ENCODE results near the gene PTGDR. TPM values are rescaled to one million over a fixed set of nuclear protein-coding genes. Genes with fewer than 3 reads are reported as not detected.
A peak's percentile ranks its signal among the peaks of the same experiment; 100 is the strongest.

The PTGDR gene, protein sequence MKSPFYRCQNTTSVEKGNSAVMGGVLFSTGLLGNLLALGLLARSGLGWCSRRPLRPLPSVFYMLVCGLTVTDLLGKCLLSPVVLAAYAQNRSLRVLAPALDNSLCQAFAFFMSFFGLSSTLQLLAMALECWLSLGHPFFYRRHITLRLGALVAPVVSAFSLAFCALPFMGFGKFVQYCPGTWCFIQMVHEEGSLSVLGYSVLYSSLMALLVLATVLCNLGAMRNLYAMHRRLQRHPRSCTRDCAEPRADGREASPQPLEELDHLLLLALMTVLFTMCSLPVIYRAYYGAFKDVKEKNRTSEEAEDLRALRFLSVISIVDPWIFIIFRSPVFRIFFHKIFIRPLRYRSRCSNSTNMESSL
- total RNA-seq: under 1 TPM in 1 of 2 donors, not detected in 1; 0.18 TPM

DNA sequence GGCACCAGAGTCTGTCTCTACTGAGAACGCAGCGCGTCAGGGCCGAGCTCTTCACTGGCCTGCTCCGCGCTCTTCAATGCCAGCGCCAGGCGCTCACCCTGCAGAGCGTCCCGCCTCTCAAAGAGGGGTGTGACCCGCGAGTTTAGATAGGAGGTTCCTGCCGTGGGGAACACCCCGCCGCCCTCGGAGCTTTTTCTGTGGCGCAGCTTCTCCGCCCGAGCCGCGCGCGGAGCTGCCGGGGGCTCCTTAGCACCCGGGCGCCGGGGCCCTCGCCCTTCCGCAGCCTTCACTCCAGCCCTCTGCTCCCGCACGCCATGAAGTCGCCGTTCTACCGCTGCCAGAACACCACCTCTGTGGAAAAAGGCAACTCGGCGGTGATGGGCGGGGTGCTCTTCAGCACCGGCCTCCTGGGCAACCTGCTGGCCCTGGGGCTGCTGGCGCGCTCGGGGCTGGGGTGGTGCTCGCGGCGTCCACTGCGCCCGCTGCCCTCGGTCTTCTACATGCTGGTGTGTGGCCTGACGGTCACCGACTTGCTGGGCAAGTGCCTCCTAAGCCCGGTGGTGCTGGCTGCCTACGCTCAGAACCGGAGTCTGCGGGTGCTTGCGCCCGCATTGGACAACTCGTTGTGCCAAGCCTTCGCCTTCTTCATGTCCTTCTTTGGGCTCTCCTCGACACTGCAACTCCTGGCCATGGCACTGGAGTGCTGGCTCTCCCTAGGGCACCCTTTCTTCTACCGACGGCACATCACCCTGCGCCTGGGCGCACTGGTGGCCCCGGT is at the start of gene PTGDR:
Gene PTGDR (plus strand): TSS at position 198 of the 778 bp plus-strand sequence. CDS start 117 bp downstream, at position 315.
- no peaks in the 10 kb centered on the region for H3K9me3 Mint-ChIP-seq
- ATAC-seq: peak; percentile 44 to 56
- DNase-seq (ENCODE audit: low spot score in 2 of 2): peak in 1 of 2 donors; percentile 12
- peaks cover 14 to 16% of the 10 kb centered on the region in 2 donors for H3K36me3 Mint-ChIP-seq
- peak within 1 kb of the TSS in 1 of 2 donors; percentile 81 for H3K27ac Mint-ChIP-seq

DNA sequence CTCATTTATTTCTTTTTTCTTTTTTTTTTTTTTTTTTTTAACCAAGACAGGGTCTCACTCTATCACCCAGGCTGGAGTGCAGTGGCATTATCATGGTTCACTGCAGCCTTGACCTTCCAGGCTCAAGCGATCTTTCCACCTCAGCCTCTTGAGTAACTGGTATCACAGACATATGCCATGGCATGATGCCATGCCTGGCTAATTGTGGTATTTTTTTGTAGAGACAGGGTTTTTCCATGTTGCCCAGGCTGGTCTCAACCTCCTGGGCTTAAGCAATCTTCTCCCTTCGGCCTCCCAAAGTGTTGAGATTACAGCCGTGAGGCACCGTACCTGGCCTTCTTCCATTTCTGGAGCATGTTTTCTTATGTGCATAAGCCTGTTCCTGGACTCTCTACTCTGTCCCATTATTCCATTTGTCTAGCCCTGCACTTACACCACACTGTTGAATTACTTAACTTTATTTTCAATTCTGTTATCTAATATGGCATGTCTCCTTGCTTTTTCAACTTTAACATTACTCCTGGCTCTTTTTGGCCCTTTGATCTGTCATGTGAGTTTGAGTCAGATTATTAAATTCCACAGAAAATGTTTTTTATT is 47.9 kb upstream of the PTGDR start:
- Mint-ChIP-seq H3K36me3 (peaks cover 0 to 12% of the 10 kb centered on the region in 2 donors), H3K27ac (no peak overlapping the region), H3K9me3 (peaks cover 0 to 5% of the 10 kb centered on the region in 2 donors)
- ATAC-seq (no peak), DNase-seq (ENCODE audit: low spot score in 2 of 2) (no peak)

DNA sequence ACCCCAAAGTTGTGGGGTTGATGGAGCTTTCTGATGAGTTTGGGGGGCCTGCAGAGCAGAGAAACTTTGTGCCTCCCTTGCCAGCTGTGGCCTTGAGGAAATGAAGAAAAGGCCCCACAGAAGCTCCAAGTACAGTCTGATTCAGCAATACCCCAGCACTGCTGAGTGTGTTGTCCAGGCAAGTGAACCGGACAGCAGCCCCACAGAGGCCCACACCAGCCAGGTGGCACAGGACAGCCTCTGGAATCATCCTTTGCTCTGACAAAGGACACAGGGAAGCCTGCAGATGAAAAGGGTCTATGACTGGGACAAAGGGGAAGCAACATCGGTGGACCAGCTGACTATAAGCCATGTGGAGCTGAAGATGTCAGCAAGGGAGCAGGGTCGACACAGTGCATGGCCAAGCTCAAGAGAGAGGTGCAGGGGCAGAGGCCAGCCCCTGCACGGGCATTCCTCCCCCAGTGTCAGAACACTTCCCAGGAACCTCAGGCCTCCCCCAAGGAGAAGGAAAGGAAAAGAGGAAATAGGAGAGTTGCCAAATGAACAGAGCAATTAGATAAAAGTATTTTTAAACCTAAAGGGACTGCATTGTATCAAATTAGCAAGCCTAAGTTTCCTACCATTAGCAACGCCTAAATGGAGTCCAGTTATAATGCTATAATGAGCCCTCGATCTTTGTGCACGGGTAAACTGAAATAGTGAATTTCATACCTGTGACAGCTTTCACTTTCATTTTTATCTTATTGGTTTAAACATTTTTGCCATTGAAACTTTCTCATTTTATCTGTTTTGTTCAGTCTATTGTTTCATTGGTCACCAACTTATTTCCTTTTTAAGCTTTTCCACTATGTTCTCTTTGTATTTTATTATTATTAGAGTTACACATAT is 46.3 kb upstream of the PTGDR start:
- peaks cover 0 to 12% of the 10 kb centered on the region in 2 donors for H3K36me3 Mint-ChIP-seq
- peak overlapping the region; percentile 26 to 81 for H3K27ac Mint-ChIP-seq
- peaks cover 0 to 5% of the 10 kb centered on the region in 2 donors for H3K9me3 Mint-ChIP-seq
- peak in 1 of 2 donors; percentile 40 for ATAC-seq
- no peak for DNase-seq (ENCODE audit: low spot score in 2 of 2)

DNA sequence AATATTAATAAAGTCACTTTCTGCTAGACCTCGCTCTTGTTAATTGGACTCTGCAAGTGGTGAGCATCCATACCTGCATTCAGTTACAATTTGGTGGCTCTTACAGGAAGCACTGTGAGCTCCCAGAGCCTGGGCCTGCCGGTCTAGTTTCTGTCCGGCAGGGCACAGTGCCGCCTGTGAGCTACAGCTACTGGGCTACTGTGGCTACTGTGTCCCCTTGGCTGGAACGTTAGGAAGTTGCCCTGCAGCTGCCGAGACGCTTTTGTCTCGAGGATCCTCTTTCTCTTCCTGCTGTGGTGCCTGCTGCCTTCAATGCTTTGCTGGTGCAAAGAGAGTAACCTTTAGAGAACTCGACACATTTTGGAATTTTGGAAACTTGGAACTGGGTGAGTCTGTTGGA is 44.6 kb upstream of the PTGDR start:
- H3K27ac Mint-ChIP-seq: no peak overlapping the region
- H3K9me3 Mint-ChIP-seq: peaks cover 0 to 5% of the 10 kb centered on the region in 2 donors
- no peak for ATAC-seq
- DNase-seq (ENCODE audit: low spot score in 2 of 2): no peak
- H3K36me3 Mint-ChIP-seq: peaks cover 0 to 12% of the 10 kb centered on the region in 2 donors

DNA sequence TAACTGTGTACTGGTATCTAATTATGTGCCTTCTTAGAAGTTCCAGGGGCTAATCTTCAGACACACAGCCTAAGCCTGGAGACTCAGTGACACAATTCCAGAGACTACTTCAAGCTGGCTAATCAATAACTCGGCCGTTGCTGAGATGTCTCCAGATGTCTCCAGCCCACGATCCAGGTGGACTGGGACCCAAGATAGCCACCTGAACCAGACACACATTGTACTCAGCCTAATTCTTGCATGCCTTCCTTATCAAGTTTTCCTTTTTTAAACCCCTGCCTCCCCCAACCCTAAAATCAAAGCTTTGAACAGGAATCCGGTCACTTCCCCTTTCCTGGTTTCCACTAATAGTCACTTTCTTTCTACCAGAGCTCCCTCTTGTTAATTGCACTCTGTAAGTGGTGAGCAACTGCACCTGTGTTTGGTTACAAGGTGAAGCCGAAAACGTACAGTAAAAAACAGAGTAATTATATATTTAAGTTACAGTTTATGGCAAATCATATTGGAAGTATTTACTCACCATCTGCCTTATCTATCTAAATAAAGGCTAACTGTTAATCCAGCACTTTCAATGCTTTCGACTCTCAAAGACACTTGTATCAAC is 39.8 kb upstream of the PTGDR start:
- no peak overlapping the region for H3K27ac Mint-ChIP-seq
- ATAC-seq (no peak), DNase-seq (ENCODE audit: low spot score in 2 of 2) (no peak)
- H3K36me3 Mint-ChIP-seq: peaks cover 0 to 9% of the 10 kb centered on the region in 2 donors
- peaks cover 0 to 5% of the 10 kb centered on the region in 2 donors for H3K9me3 Mint-ChIP-seq

DNA sequence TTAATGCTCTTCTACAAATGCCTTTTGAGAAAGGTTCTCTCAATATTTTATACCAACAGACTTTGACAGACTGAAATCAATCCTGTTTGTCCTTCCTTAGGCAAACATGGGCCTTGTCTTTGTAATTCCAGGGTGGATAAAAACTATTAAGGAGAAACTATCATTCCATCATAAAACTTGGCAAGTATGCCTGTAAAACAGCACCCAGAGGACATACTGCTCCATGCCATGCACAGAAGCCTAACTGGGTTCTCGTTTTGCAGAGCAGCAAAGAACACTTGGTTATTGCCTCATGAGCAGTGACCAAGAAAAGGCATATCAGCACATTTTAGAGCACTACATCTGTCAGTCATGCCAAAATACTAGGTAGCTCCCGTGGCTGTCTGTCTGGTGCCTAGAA is 33.8 kb upstream of the PTGDR start:
- H3K27ac Mint-ChIP-seq: no peak overlapping the region
- no peak for DNase-seq (ENCODE audit: low spot score in 2 of 2)
- H3K36me3 Mint-ChIP-seq: no peaks in the 10 kb centered on the region
- ATAC-seq: no peak
- no peaks in the 10 kb centered on the region for H3K9me3 Mint-ChIP-seq

DNA sequence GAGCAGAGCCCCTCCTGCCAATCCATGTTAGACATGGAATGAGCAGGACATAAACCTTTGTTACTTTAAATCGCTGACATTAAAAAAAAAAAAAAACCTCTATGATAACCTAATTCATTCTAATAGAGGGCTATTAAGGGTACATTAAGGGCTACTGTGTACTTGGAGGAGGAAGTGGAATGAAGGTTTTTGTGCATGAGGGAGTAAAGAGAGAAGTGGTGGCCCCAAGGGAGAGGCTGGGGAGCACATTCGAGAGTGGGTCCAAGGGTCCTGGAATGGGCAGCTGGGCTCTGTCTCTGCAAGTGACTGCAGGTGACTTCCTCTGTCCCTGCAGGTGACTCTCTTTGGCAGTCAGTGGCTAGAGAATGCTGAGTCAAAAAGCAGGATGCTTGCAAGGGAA is 32.1 kb upstream of the PTGDR start:
- no peak overlapping the region for H3K27ac Mint-ChIP-seq
- H3K9me3 Mint-ChIP-seq: no peaks in the 10 kb centered on the region
- no peak for ATAC-seq

DNA sequence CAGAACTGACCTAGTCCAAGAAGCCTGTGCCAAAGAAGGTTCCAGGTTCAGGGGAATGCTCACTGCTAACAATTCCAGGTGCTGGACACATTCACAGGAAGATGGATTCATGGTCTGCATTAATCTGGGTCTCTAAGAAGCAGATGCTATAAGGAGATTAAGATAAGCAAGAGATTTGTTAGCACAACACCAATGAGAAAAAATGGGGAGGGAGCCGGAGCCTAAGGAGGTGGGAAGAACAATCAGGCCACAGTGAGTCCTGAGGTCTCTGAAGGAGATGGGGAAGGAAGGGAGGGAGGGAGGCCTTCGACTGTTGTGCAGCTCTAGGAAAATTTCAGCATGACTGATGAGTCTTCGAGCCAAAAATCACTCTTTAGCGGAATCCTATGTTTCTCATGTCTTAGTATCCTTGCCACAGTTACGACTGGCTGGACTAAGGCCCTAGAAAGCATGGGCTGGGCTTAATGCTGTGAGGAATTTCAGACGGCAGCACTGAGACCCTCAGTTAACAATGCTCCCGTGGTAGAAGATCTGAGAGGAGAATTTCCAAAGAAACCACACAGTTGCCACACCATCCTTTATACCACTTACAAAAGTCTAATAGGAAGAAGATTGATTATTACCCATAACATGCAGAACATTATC is 31.5 kb upstream of the PTGDR start:
- ATAC-seq (no peak), DNase-seq (ENCODE audit: low spot score in 2 of 2) (no peak)
- Mint-ChIP-seq H3K9me3 (no peaks in the 10 kb centered on the region), H3K36me3 (no peaks in the 10 kb centered on the region), H3K27ac (no peak overlapping the region)

More for the DNA sequence above, 32.1 kb upstream of the PTGDR start:
- no peak for DNase-seq (ENCODE audit: low spot score in 2 of 2)
- H3K36me3 Mint-ChIP-seq: no peaks in the 10 kb centered on the region

DNA sequence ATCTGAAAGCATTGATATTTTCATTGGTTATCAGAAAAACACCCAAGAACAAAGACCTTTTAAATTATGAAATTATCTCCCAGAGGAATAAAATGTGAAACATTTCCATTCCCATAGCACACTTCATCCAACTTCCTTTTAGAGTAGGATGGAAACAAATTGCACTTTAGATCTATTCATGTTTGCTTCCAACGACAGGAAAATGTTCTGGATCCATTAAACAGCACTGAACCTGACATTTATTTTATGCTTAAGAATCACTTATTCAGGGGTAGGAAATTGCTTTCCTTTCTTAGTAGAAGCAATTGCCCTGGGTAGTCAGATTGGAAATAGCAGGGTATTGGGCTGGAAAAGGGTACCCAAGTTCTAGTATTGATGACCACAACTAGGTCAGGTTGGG is 28.8 kb upstream of the PTGDR start:
- DNase-seq (ENCODE audit: low spot score in 2 of 2): no peak

DNA sequence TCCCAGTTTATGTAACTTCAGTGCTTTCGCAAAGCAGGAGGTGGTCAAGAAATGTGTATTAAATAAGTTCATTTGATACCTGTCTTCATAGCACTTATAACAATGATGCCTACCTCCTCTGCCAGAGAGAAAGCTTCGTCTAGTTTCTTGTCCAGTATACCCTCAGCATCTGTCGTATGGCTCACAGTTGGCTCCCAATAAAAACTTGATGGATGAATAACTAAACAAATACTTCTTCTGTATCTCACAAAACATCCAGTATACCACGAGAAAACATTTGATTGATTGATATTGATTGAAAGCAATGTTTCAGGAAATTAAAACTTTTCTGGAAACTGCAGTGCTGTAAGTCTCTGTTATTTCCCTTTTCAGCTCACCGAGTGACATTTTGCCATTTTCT is 26.9 kb upstream of the PTGDR start:
- H3K9me3 Mint-ChIP-seq: no peaks in the 10 kb centered on the region
- DNase-seq (ENCODE audit: low spot score in 2 of 2) (no peak), ATAC-seq (no peak)
- no peaks in the 10 kb centered on the region for H3K36me3 Mint-ChIP-seq
- no peak overlapping the region for H3K27ac Mint-ChIP-seq

More for the DNA sequence above, 28.8 kb upstream of the PTGDR start:
- Mint-ChIP-seq H3K36me3 (no peaks in the 10 kb centered on the region), H3K9me3 (no peaks in the 10 kb centered on the region), H3K27ac (no peak overlapping the region)
- ATAC-seq: no peak

DNA sequence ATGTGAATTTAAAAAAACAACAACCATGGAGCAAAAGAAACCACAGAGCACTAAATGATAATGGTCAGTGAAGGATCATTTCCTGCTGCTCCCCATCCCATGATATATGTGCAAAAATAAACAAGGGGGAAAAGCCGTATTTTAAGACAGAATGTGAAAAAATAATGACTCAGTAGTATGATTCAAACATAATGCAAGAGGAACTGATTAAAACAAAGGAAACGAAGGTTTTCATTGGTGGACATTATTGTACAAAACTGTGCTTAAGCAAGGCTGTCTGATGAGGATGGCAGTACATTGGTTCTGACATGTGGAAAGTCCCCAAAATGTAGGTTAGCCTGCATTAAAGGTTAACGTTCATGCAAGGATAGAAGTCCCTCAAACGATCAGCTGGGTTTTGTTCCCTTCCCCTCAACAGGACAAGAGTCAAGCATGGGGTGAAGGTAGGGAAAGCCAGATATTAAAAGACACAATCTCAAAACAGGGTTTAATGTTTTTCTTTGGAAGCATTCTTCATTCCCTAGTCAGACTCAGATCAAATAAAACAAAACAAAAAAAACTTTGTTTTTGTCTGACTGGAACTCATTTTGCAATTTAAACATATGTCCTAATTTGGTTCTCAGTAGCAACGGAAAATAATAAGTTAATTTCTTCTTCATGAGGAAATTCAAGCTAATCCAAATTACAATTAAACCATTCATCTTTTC is 26.3 kb upstream of the PTGDR start:
- no peak for ATAC-seq
- no peaks in the 10 kb centered on the region for H3K36me3 Mint-ChIP-seq
- no peak overlapping the region for H3K27ac Mint-ChIP-seq
- H3K9me3 Mint-ChIP-seq: peaks cover 0 to 3% of the 10 kb centered on the region in 2 donors
- DNase-seq (ENCODE audit: low spot score in 2 of 2): no peak

DNA sequence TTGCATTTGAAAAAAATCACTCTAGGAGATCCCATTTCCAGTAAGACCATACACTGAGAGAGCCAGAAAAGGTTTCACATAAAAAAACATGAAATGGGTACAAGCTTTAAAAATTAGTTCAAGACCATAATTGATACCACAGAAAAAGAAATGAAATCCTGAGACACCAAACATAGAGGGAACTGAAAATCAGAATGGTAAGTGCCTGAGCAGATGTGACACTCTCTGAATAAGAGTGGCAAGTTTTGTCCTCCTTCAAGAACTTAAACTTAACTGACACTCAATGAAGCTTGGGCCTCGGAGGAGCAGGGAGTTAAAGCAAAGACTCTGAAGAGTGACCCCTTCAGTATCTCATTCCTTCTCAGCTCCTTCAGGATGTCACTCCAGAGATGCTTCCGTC is 23.2 kb upstream of the PTGDR start:
- no peak overlapping the region for H3K27ac Mint-ChIP-seq
- H3K36me3 Mint-ChIP-seq: peaks cover 0 to 7% of the 10 kb centered on the region in 2 donors
- peaks cover 3 to 20% of the 10 kb centered on the region in 2 donors for H3K9me3 Mint-ChIP-seq
- ATAC-seq (no peak), DNase-seq (ENCODE audit: low spot score in 2 of 2) (no peak)

DNA sequence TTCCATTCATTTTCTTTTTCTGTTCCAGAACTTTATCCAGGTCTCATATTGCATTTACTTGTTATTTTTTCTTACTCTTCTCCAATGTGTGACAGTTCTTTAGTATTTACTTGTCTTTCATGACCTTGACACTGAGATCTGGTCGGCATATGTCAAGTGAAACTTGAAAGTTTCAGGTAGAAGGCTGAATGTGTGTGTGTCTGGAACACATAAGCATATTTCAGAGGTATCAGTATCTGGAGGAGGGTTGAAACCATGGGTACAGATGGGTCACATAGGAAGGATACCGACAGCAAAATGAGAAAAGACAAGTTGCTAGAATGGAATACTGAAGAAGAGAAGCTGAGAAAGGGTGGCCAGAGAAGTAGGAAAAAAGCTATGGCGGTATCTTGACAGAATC is 22.5 kb upstream of the PTGDR start:
- ATAC-seq: no peak
- DNase-seq (ENCODE audit: low spot score in 2 of 2): no peak
- Mint-ChIP-seq H3K9me3 (peaks cover 3 to 20% of the 10 kb centered on the region in 2 donors), H3K27ac (no peak overlapping the region), H3K36me3 (peaks cover 0 to 7% of the 10 kb centered on the region in 2 donors)

DNA sequence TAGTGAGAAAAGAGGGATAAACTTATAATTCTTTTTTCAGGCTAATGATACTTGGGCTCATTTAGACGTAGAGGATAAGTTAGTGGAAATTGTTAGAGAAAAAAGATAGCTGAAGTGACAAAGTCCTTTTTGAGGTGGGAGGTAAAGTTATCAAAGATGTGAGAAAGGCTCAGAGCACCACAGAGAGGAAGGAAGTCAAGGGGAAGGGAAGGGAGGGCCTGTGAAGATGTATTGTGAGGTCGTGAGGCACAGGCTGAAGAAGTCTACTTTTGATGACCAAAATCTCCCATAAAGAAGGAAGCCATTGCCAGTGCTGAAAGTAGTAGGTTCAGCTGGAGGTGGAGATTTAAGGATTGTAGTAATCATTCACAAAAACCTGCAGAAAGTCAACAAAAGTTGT is 19.4 kb upstream of the PTGDR start:
- Mint-ChIP-seq H3K36me3 (peaks cover 0 to 7% of the 10 kb centered on the region in 2 donors), H3K27ac (peak overlapping the region in 1 of 2 donors; percentile 44), H3K9me3 (peaks cover 3 to 20% of the 10 kb centered on the region in 2 donors)
- DNase-seq (ENCODE audit: low spot score in 2 of 2) (no peak), ATAC-seq (no peak)

DNA sequence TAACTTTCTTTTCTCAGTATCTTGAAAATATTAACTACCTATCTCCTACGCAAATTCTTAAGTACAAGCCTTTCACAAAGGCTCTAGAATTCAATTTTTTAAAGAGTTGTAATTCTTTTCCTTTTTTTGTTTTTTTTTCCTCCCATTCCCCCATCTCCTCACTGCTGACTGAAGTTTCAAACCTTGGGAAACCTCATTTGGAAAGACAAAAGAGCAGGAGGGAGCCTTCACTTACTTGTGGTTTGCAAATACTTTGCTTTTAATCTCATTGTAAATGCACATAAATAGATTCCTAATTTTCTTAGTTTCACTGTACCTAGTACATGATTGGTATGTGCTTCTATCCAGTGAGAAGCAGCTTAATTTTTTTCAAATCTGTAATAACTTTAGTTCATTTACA is 15.8 kb upstream of the PTGDR start:
- Mint-ChIP-seq H3K27ac (no peak overlapping the region), H3K9me3 (peaks cover 3 to 13% of the 10 kb centered on the region in 2 donors), H3K36me3 (peaks cover 6 to 7% of the 10 kb centered on the region in 2 donors)
- DNase-seq (ENCODE audit: low spot score in 2 of 2) (no peak), ATAC-seq (no peak)
